Pancreas (tissue), 10 donors: Measurements from ENCODE around the gene DNM1. TPM values are rescaled to one million over a fixed set of nuclear protein-coding genes. Genes with fewer than 3 reads are reported as not detected.
A peak's percentile ranks its signal among the peaks of the same experiment; 100 is the strongest.

Source experiments
- ATAC-seq, 4 donors: fragments of 200-7000 bp; cut with Tn5 transposase; one replicate each; pipeline versions ENCODE4 v1.8.0 to v1.9.1; 2020; ENCODE audit warnings: mild to moderate bottlenecking in 4 of 4, moderate library complexity in 4 of 4
- DNase-seq, 6 donors: peaks; one replicate each; pipeline ENCODE4 v3.0.0-alpha.2; 2020
- FAIRE-seq: peaks from 2 replicates; lab custom pipeline; 2012; peaks lifted over from hg19 to GRCh38; lab: Jason Lieb, UNC
- H3K27ac ChIP-seq, 4 donors: fragments of 200-600 bp; sonication (generic); 1 replicate in 3 of 4; 2 replicates in 1 of 4; pipeline versions ENCODE4 v1.5.0 to v1.8.0; 2020
- H3K27me3 ChIP-seq, 4 donors: fragments of 200-600 bp; one replicate each; pipeline ENCODE4 v1.8.0; 2021
- H3K36me3 ChIP-seq, 3 donors: fragments of 200-600 bp; sonication (generic) in 1 of 3; one replicate each; pipeline versions ENCODE4 v1.5.0 to v1.8.0; 2020 to 2021
- H3K4me1 ChIP-seq, 3 donors: fragments of 200-600 bp; one replicate each; pipeline ENCODE4 v1.8.0; 2021
- H3K4me3 ChIP-seq, 4 donors: fragments of 200-600 bp; sonication (generic) in 2 of 4; one replicate each; pipeline versions ENCODE4 v1.5.0 to v1.8.0; 2020 to 2021
- H3K9me3 ChIP-seq, 4 donors: fragments of 200-600 bp; one replicate each; pipeline ENCODE4 v1.8.0; 2021
- CTCF ChIP-seq, 4 donors: fragments of 200-600 bp; sonication (generic) in 3 of 4; IDR thresholded peaks; one replicate each; pipeline versions ENCODE4 v1.5.0 to v1.8.0; 2021; ENCODE audit warnings: antibody characterized with exemption in 4 of 4
- WGBS, 2 donors: extraction: QIAGEN DNeasy Blood & Tissue Kit; methylation state at CpG; one replicate each; pipeline ENCODE4 v1.1.7; 2013; 5-methylcytosine and 5-hydroxymethylcytosine counted together
- intact Hi-C, 3 donors: fragments of 100-400 bp; cut with DNase I; formaldehyde crosslinking; loops; one replicate each; pipeline versions ENCODE4 v1.11.1 to v1.14.2; 2022
- polyA plus RNA-seq, 2 donors: library from polyadenylated mRNA; stranded (reverse); fragments of 200-250 nt; gene quantifications; one replicate each; pipeline ENCODE4 v1.2.3, GENCODE V29; 2013
- total RNA-seq, 6 donors: library from RNA; stranded (reverse); fragmentation: NEBNext Ultra II Directional in 4 of 6; extraction: Animal tissue kit (Norgen Biotek cat#: 25700) in 4 of 6; gene quantifications; one replicate each; pipeline versions ENCODE4 v1.2.1 to v1.2.4, GENCODE V29; 2021 to 2023
- donor health status: healthy with polysubstance abuse.
- donor health status: DM: no; HTN: no; CAD: no; lungs with moderate emphysema.
- donor health status: DM: no; HTN: no; CAD: no.
- donor health status: control.
- donor health status: control.
- donor health status: Bipolar disorder and iron deficiency.
- donor health status: DM: yes; HTN: yes; CAD: no.
- donor health status: DM: no; HTN: no; CAD: no.
- donor health status: DM: no; HTN: no; CAD: no.
- donor health status: DM: yes; HTN: yes; CAD: no.

Gene DNM1
- total and polyA plus RNA-seq, 8 donors, result 5.8 to 23.1 (median 12.3) TPM

- DNase-seq (peak; percentile 92 to 98 (median 96)), ATAC-seq (peak; percentile 90 to 94 (median 93)), FAIRE-seq (no peak)
- Histone ChIP-seq H3K9me3 (no peaks in the 10 kb centered on the region), H3K27me3 (no peaks in the 10 kb centered on the region), H3K36me3 (peaks cover 0 to 5% (median 0%) of the 10 kb centered on the region in 3 donors), H3K4me3 (peak within 1 kb of the TSS; percentile 45 to 77 (median 65)), H3K4me1 (peaks cover 0 to 13% (median 3%) of the 10 kb centered on the region in 3 donors), H3K27ac (peak within 1 kb of the TSS in 3 of 4 donors; percentile 23 to 66 (median 59))
- intact Hi-C loops, result no loop called here
- TF ChIP-seq CTCF (IDR thresholded peaks at IDR 0.05), result no peak
- WGBS, 2 donors, result 0 to 1% methylated on average over 60 to 76 of the region's 77 CpGs
Measured at GRCh38 chr9:128159784-128160602, 43.2 kb upstream of the DNM1 start, which contains the start of gene BBLN. Gene BBLN, plus strand, starts transcription at chr9:128160265. Its CDS starts 143 bp downstream, at chr9:128160408.

- H3K27me3 ChIP-seq, result no peaks in the 10 kb centered on the region
- H3K4me3 ChIP-seq, result peak overlapping the region; percentile 45 to 77 (median 65)
- H3K36me3 ChIP-seq, result peaks cover 0 to 9% (median 0%) of the 10 kb centered on the region in 3 donors
- intact Hi-C loops, result no loop called here
- DNase-seq (peak in 1 of 6 donors; percentile 29), ATAC-seq (peak; percentile 2 to 6 (median 4)), FAIRE-seq (no peak)
- peaks cover 0 to 13% (median 3%) of the 10 kb centered on the region in 3 donors for H3K4me1 ChIP-seq
- no peaks in the 10 kb centered on the region for H3K9me3 ChIP-seq
- 0 to 1% methylated on average over 17 to 23 of the region's 23 CpGs for WGBS, 2 donors
- no peak overlapping the region for H3K27ac ChIP-seq
- no peak for TF ChIP-seq CTCF (IDR thresholded peaks at IDR 0.05)
Measured at GRCh38 chr9:128160603-128160987, 42.6 kb upstream of the DNM1 start.

GRCh38 chr9:128161215-128161902, 41.8 kb upstream of the DNM1 start:
- Histone ChIP-seq H3K4me1 (peaks cover 0 to 13% (median 3%) of the 10 kb centered on the region in 3 donors), H3K27me3 (no peaks in the 10 kb centered on the region), H3K9me3 (no peaks in the 10 kb centered on the region), H3K4me3 (no peak overlapping the region), H3K36me3 (peaks cover 0 to 13% (median 0%) of the 10 kb centered on the region in 3 donors), H3K27ac (no peak overlapping the region)
- DNase-seq (no peak), ATAC-seq (no peak), FAIRE-seq (no peak)
- 87 to 95% methylated on average over 12 to 13 of the region's 13 CpGs for WGBS, 2 donors
- intact Hi-C loops, result no loop called here
- no peak for TF ChIP-seq CTCF (IDR thresholded peaks at IDR 0.05)

- WGBS, 2 donors, result 57 to 63% methylated on average over 10 of the region's 10 CpGs
- ATAC-seq (peak; percentile 37 to 52 (median 48)), DNase-seq (peak in 5 of 6 donors; percentile 66 to 93 (median 88)), FAIRE-seq (no peak)
- Histone ChIP-seq H3K36me3 (peaks cover 0 to 22% (median 0%) of the 10 kb centered on the region in 3 donors), H3K27ac (peak overlapping the region in 1 of 4 donors; percentile 28), H3K27me3 (no peaks in the 10 kb centered on the region), H3K4me3 (no peak overlapping the region), H3K9me3 (no peaks in the 10 kb centered on the region), H3K4me1 (peaks cover 0 to 13% (median 3%) of the 10 kb centered on the region in 3 donors)
- intact Hi-C loops, result no loop called here
- TF ChIP-seq CTCF (IDR thresholded peaks at IDR 0.05), result no peak
Measured at GRCh38 chr9:128162215-128163026, 40.8 kb upstream of the DNM1 start.
